SU-DHL-6 (cell line): ENCODE data around the gene RRP9.

Source experiments
- EZH2phosphoT487 ChIP-seq: fragments of 200-600 bp; sonication (generic), shearing (Covaris generic); conservative IDR thresholded peaks from 2 replicates; pipeline ENCODE4 v1.6.1; 2018; ENCODE audit warnings: mild to moderate bottlenecking, antibody characterized with exemption, low read length, moderate library complexity, mixed read lengths
- TF ChIP-seq, protein P1 (sequence below): fragments of 200-600 bp; sonication (generic); IDR thresholded peaks from one replicate; pipeline ENCODE4 v1.5.1; 2017; ENCODE audit warnings: antibody characterized with exemption, mild to moderate bottlenecking, low read length, moderate library complexity; ENCODE audit not compliant: insufficient read depth, poor library complexity, severe bottlenecking

- TF ChIP-seq, protein P1, sequence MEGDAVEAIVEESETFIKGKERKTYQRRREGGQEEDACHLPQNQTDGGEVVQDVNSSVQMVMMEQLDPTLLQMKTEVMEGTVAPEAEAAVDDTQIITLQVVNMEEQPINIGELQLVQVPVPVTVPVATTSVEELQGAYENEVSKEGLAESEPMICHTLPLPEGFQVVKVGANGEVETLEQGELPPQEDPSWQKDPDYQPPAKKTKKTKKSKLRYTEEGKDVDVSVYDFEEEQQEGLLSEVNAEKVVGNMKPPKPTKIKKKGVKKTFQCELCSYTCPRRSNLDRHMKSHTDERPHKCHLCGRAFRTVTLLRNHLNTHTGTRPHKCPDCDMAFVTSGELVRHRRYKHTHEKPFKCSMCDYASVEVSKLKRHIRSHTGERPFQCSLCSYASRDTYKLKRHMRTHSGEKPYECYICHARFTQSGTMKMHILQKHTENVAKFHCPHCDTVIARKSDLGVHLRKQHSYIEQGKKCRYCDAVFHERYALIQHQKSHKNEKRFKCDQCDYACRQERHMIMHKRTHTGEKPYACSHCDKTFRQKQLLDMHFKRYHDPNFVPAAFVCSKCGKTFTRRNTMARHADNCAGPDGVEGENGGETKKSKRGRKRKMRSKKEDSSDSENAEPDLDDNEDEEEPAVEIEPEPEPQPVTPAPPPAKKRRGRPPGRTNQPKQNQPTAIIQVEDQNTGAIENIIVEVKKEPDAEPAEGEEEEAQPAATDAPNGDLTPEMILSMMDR, result no peak
- TF ChIP-seq EZH2phosphoT487, result no peak
Observed at GRCh38 chr3:51986010-51986947, 44.6 kb upstream of the RRP9 start.
